GM12878 (cell line): ENCODE results near the gene HECTD4. TPM values are rescaled to one million over a fixed set of nuclear protein-coding genes. Genes with fewer than 3 reads are reported as not detected.

ENCODE experiments used
- ATAC-seq: fragments of 200-7000 bp; cut with Tn5 transposase; 3 replicates; pipeline ENCODE4 v1.9.1; 2020; ENCODE audit warnings: mild to moderate bottlenecking, moderate library complexity
- BruUV-seq: library from RNA; stranded (reverse); fragments of 400-500 nt; replicated peaks from 2 replicates; lab custom pipeline; 2021; lab: Mats Ljungman, UMichigan
- CTCF ChIA-PET: fragments of 300-600 bp; sonication (Branson Sonifier 250); formaldehyde crosslinking; extraction: SDS; loops from one replicate; lab custom pipeline; 2021; ENCODE audit warnings: inconsistent platforms; lab: Yijun Ruan, JAX
- POLR2A ChIA-PET: fragments of 350-600 bp; formaldehyde crosslinking; extraction: SDS; loops from one replicate; lab custom pipeline; 2021; ENCODE audit warnings: inconsistent platforms; lab: Charles Lee
- RAD21 ChIA-PET: fragments of 300-600 bp; sonication (Branson Sonifier 250); formaldehyde crosslinking; loops from one replicate; lab custom pipeline; 2023; ENCODE audit warnings: antibody characterized with exemption; ENCODE audit not compliant: unreplicated experiment; lab: Charles Lee
- SMC1A ChIA-PET: fragments of 300-600 bp; sonication (Branson Sonifier 250); formaldehyde crosslinking; loops from one replicate; lab custom pipeline; 2023; ENCODE audit not compliant: unreplicated experiment, uncharacterized antibody; lab: Charles Lee
- DNase-seq: peaks from one replicate; pipeline ENCODE4 v3.0.0-alpha.2; 2011; ENCODE audit warnings: low read depth, low spot score
- FAIRE-seq: peaks from 3 replicates; lab custom pipeline; 2011; peaks lifted over from hg19 to GRCh38; lab: Jason Lieb, UNC
- H2AFZ ChIP-seq: 2 replicates; pipeline ENCODE4 v1.6.0; 2011; ENCODE audit warnings: low read depth, low read length, control low read depth; ENCODE audit not compliant: control insufficient read depth
- H3K27ac ChIP-seq: 2 replicates; pipeline ENCODE4 v1.5.1; 2011; ENCODE audit warnings: control low read depth; ENCODE audit not compliant: control insufficient read depth, insufficient read depth
- H3K27me3 ChIP-seq, 2 experiments: replicated peaks in 1 of 2; 2 replicates each; pipeline versions ENCODE4 v1.6.0 to v1.6.1; 2011; ENCODE audit warnings: low read length in 1 of 2; ENCODE audit not compliant: control insufficient read depth in 2 of 2, insufficient read depth in 2 of 2
- H3K36me3 ChIP-seq, 2 experiments: 2 replicates each; pipeline ENCODE4 v1.5.1; 2011; ENCODE audit warnings: low read length in 1 of 2; ENCODE audit not compliant: control insufficient read depth in 2 of 2, insufficient read depth in 2 of 2
- H3K4me1 ChIP-seq: 2 replicates; pipeline ENCODE4 v1.6.1; 2011; ENCODE audit warnings: mild to moderate bottlenecking, low read length, moderate library complexity, mixed read lengths; ENCODE audit not compliant: control insufficient read depth, insufficient read depth
- H3K4me2 ChIP-seq: 2 replicates; pipeline ENCODE4 v1.6.0; 2011; ENCODE audit warnings: control low read depth; ENCODE audit not compliant: control insufficient read depth, insufficient read depth
- H3K4me3 ChIP-seq: fragments of 200-600 bp; sonication (generic); 2 replicates; pipeline ENCODE4 v1.5.1; 2016
- H3K79me2 ChIP-seq: 2 replicates; pipeline ENCODE4 v1.6.0; 2011; ENCODE audit warnings: low read length; ENCODE audit not compliant: control insufficient read depth, insufficient read depth
- H3K9ac ChIP-seq: 2 replicates; pipeline ENCODE4 v1.8.0; 2011; ENCODE audit warnings: low read length, control low read depth, mixed read lengths; ENCODE audit not compliant: control insufficient read depth, insufficient read depth
- H3K9me3 ChIP-seq: replicated peaks from 3 replicates; pipeline ENCODE4 v1.5.1; 2011; ENCODE audit warnings: mild to moderate bottlenecking, low read length; ENCODE audit not compliant: control insufficient read depth, insufficient read depth
- H4K20me1 ChIP-seq: 2 replicates; pipeline ENCODE4 v1.6.0; 2011; ENCODE audit not compliant: control insufficient read depth, insufficient read depth
- BHLHE40 ChIP-seq, 2 experiments: fragments of 450-650 bp in 1 of 2; IDR thresholded peaks; 2 replicates each; pipeline ENCODE4 v1.6.1; 2011 to 2017; ENCODE audit warnings: low read depth in 2 of 2, borderline replicate concordance in 1 of 2, improper control_type of control experiment in 1 of 2, low read length in 1 of 2, mild to moderate bottlenecking in 1 of 2
- CTCF ChIP-seq, 3 experiments: IDR thresholded peaks in 2 of 3; conservative IDR thresholded peaks in 1 of 3; 2 replicates each; pipeline ENCODE4 v1.5.1; 2011; ENCODE audit warnings: low read depth in 3 of 3, low read length in 3 of 3, mild to moderate bottlenecking in 3 of 3, control low read depth in 2 of 3, moderate library complexity in 2 of 3, inconsistent platforms in 1 of 3, mixed read lengths in 1 of 3; ENCODE audit not compliant: control insufficient read depth in 2 of 3, insufficient read depth in 1 of 3; ENCODE audit errors: extremely low read depth in 1 of 3
- FOXM1 ChIP-seq: IDR thresholded peaks from 2 replicates; pipeline ENCODE4 v1.6.1; 2012; ENCODE audit warnings: low read depth, mild to moderate bottlenecking, inconsistent platforms, low read length, moderate library complexity
- MEF2A ChIP-seq: IDR thresholded peaks from 2 replicates; pipeline ENCODE4 v1.6.1; 2011; ENCODE audit warnings: low read depth, mild to moderate bottlenecking, low read length, moderate library complexity; ENCODE audit not compliant: insufficient read depth
- MYC ChIP-seq: IDR thresholded peaks from 2 replicates; pipeline ENCODE4 v1.6.1; 2011; ENCODE audit warnings: mild to moderate bottlenecking, low read length, moderate library complexity, inconsistent platforms; ENCODE audit not compliant: insufficient read depth, insufficient replicate concordance, insufficient read length, severe bottlenecking
- RAD21 ChIP-seq: IDR thresholded peaks from 2 replicates; pipeline ENCODE4 v1.6.1; 2011; ENCODE audit warnings: mild to moderate bottlenecking, low read depth, low read length, moderate library complexity; ENCODE audit not compliant: insufficient read depth
- SMC3 ChIP-seq: IDR thresholded peaks from 2 replicates; pipeline ENCODE4 v1.6.1; 2011; ENCODE audit warnings: low read length, improper control_type of control experiment, borderline replicate concordance
- SUZ12 ChIP-seq: fragments of 200-600 bp; sonication (generic); IDR thresholded peaks from one replicate; pipeline ENCODE4 v1.6.1; 2018; ENCODE audit warnings: antibody characterized with exemption, mild to moderate bottlenecking; ENCODE audit not compliant: unreplicated experiment
- USF1 ChIP-seq: IDR thresholded peaks from 2 replicates; pipeline ENCODE4 v1.6.1; 2011; ENCODE audit warnings: borderline replicate concordance, low read depth, mild to moderate bottlenecking, moderate library complexity, mixed read lengths, low read length; ENCODE audit not compliant: insufficient read depth; ENCODE audit errors: extremely low read length
- YY1 ChIP-seq: IDR thresholded peaks from 2 replicates; pipeline ENCODE4 v1.6.1; 2011; ENCODE audit warnings: low read depth, mild to moderate bottlenecking, low read length
- whole genome bisulfite sequencing: methylation state at CpG from one replicate; pipeline ENCODE4 v1.1.6; 2016; ENCODE audit warnings: low lambda C conversion rate; ENCODE audit not compliant: insufficient replicate concordance, insufficient coverage; ENCODE audit errors: missing lambda C conversion rate; 5-methylcytosine and 5-hydroxymethylcytosine counted together
- in situ Hi-C: fragments of 300-500 bp; cut with MboI; formaldehyde crosslinking; loops from 9 replicates; pipeline ENCODE4 v1.14.3; 2018; ENCODE audit warnings: mixed read lengths
- intact Hi-C: fragments of 100-400 bp; cut with micrococcal nuclease; formaldehyde crosslinking; loops from one replicate; pipeline ENCODE4 v1.14.2; 2022; ENCODE audit not compliant: unreplicated experiment
- polyA plus RNA-seq, 11 experiments: library from polyadenylated mRNA; depleted of rRNA in 4 of 11; unstranded in 6 of 11; stranded (reverse) in 5 of 11; fragments of >200 nt; fragmentation: Nextera tagmentation in 4 of 11; fragmentation: Illumina TruSeq in 1 of 11; extraction: Ambion mirVana in 4 of 11; extraction: Trizol in 1 of 11; gene quantifications; 1 replicate in 1 of 11; 2 replicates in 10 of 11; pipeline versions ENCODE4 v1.2.1 to v1.2.3, GENCODE V29; 2011 to 2016; ENCODE audit warnings: inconsistent platforms in 2 of 11, missing spikeins in 2 of 11, low read depth in 1 of 11
- total RNA-seq, 4 experiments: library from RNA; depleted of rRNA in 3 of 4; stranded (reverse); fragments of >200 nt in 3 of 4; fragmentation: Illumina TruSeq in 1 of 4; extraction: Trizol in 1 of 4; gene quantifications; 2 replicates each; pipeline versions ENCODE4 v1.2.1 to v1.2.3, GENCODE V29; 2013 to 2021

HECTD4 gene
- total and polyA plus RNA-seq, 10 of the 15 experiments (the other 5 are each of a cell fraction or from before 2014, with no cell fraction given), result 5.8 to 43.9 (median 17.9) TPM

GRCh38 chr12:112198120-112198733 lies 184.0 kb downstream of the HECTD4 start:
- BruUV-seq, result no TSS peak
- H3K36me3 ChIP-seq, result peaks cover 10 to 34% of the 10 kb centered on the region in 2 experiments
- intact Hi-C loops (loop anchor here (1.0 to 2.0 kb wide), 2 partner anchors 189 to 213 kb away; no protein-coding TSS in a partner anchor), in situ Hi-C loops (loop anchor here (5.0 kb wide), 1 partner anchor 189 kb away; no protein-coding TSS in a partner anchor)
- no peaks in the 10 kb centered on the region for H3K4me1 ChIP-seq
- peak; percentile 78 for FAIRE-seq
- H3K27ac ChIP-seq, result no peak overlapping the region
- ChIA-PET RAD21 (interaction anchor here (0.6 to 4.0 kb wide), 6 partner anchors 10 to 254 kb away, joined by 3 to 76 read pairs (median 4); no protein-coding TSS in a partner anchor), POLR2A (interaction anchor here (0.6 kb wide), 1 partner anchor 253 kb away, joined by 5 read pairs; no protein-coding TSS in a partner anchor)
- H3K9me3 ChIP-seq, result no peaks in the 10 kb centered on the region
- no peak overlapping the region for H2AFZ ChIP-seq
- H3K79me2 ChIP-seq, result no peaks in the 10 kb centered on the region
- no peaks in the 10 kb centered on the region for H4K20me1 ChIP-seq
- no peak for TF ChIP-seq FOXM1
- TF ChIP-seq USF1, result no peak
- TF ChIP-seq MYC, result no peak
- TF ChIP-seq CTCF (IDR thresholded peaks at IDR 0.05 in 2 of 3, conservative IDR thresholded peaks at IDR 0.05 in 1 of 3; ENCODE audit: control insufficient read depth in 2 of 3, extremely low read depth in 1 of 3, insufficient read depth in 1 of 3, low read depth in 3 of 3, low read length in 3 of 3), result peak; percentile 67 to 72 (median 71)
- peak; percentile 76 for TF ChIP-seq SMC3
- TF ChIP-seq BHLHE40 (IDR thresholded peaks at IDR 0.05; ENCODE audit: borderline replicate concordance in 1 of 2, low read depth in 2 of 2, low read length in 1 of 2), result no peak
- no peak for TF ChIP-seq SUZ12
- 0 out of 2 replicates have a peak, but pooled peaks have one; percentile 12 for TF ChIP-seq YY1
- no peak for TF ChIP-seq MEF2A
- TF ChIP-seq RAD21, result peak; percentile 76
- TF ChIP-seq, all 136 proteins: peak for 4
- DNase-seq (no peak), ATAC-seq (peak; percentile 99)
- ChIA-PET CTCF (interaction anchor here (0.7 to 11.1 kb wide), 35 partner anchors 10 to 328 kb away, joined by 3 to 140 read pairs (median 4); partner anchors contain the start of gene TRAFD1), SMC1A (interaction anchor here (0.9 to 3.6 kb wide), 16 partner anchors 19 to 372 kb away, joined by 3 to 48 read pairs (median 3); no protein-coding TSS in a partner anchor)
- 92% methylated on average over 9 of the region's 9 CpGs for WGBS
- Histone ChIP-seq H3K4me3 (no peak overlapping the region), H3K9ac (no peak overlapping the region), H3K4me2 (no peak overlapping the region), H3K27me3 (no peaks in the 10 kb centered on the region)
